AG09319 (cell line): ENCODE measurements around the gene AFAP1.

Source experiments
- DNase-seq: peaks from one replicate; pipeline ENCODE4 v3.0.0-alpha.2; 2010; ENCODE audit warnings: low read depth; ENCODE audit errors: extremely low read depth
- CTCF ChIP-seq: IDR thresholded peaks from 2 replicates; pipeline ENCODE4 v1.5.1; 2011; ENCODE audit warnings: low read depth, mild to moderate bottlenecking, inconsistent platforms, low read length, moderate library complexity

AFAP1 gene

GRCh38 chr4:7939377-7940108 lies at the start of gene AFAP1:
Gene AFAP1 (minus strand): TSS chr4:7939861. CDS start chr4:7872078, 67,783 bp downstream.
- DNase-seq = peak; percentile 60
- no peak for TF ChIP-seq CTCF

- DNase-seq = no peak
- no peak for TF ChIP-seq CTCF
Measured at GRCh38 chr4:7988437-7988836, 48.8 kb upstream of the AFAP1 start.

- DNase-seq = peak; percentile 49
- peak; percentile 90 for TF ChIP-seq CTCF
Measured at GRCh38 chr4:7987148-7987989, 47.7 kb upstream of the AFAP1 start.

DNA sequence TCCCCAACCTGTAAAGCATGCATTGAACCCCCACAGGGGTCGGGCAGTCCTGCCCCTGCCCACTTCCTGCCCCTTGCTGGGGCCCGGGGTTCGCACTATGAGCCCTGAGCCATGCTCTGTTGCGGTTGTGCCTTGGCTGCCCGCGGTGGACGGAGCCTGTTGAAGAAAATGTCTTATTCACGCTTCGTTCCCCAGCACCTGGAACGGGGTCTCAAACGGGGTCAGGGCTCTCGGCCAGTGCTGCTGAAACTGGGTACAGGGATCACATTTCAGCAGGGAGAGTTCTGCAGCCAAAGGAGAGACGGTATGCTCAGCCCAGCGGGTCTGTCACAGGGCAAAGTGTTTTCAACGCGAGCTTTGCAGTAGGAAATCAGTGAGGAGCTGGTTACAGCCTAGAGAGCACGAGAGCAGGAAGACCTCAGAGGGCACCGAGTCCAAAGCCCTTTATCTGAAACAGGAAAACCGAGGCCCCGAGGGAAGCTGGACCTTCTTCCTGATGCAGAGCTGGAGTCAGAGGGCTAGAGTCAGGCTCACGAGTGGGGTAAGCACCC lies 46.3 kb upstream of the AFAP1 start:
- TF ChIP-seq CTCF = no peak
- DNase-seq = no peak

GRCh38 chr4:7985072-7985471 lies 45.4 kb upstream of the AFAP1 start:
- TF ChIP-seq CTCF = no peak
- no peak for DNase-seq

DNA sequence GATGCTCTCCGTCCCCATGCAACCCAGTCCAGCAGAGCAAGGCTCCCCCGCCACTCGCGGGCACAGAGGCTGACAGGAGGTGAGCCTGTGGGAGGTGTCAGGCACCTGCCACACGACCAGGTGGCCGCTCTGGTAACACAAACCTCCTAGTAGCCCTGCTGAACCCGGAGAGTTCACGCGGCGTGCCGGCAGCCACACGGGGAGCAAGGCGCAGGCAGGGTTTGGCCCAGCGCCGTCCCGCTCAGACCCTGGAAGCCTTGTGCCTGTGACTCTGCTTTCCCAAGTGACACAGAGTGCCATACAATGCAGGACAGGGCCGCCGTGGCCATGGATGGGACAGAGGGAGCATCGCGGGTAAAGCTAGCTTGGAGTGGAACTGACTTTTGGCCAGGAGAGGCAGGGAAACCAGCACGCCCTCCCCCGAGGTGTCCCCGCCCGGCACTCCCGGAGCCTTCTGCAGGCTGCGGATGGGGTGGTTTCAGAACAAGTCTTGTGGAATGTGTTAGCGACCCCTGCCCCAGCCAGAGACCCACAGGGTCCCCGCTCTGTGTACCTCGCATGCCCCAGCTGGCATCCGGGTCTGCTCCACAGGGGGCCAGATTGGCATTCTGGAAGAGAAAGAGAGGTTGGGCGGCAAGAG lies 44.7 kb upstream of the AFAP1 start:
- no peak for TF ChIP-seq CTCF
- no peak for DNase-seq
